Stimulated activated naive B cell treated with anti-CD40 and anti-IgM and Interleukin-4, amounts not matched to agents 10 μg/mL and 1 μg/mL and 100 μg/mL, for 72 hours (primary cell): ENCODE results near the gene PCSK5.
"Not testable (repeated sequence)": the region's sequence is repeated elsewhere in the genome, so short reads cannot be mapped to it uniquely, and the experiment has no call there.

Experiments
- ATAC-seq, 2 donors: fragments of 150-1000 bp; cut with Tn5 transposase; replicated peaks; 2 replicates each; pipeline ENCODE4 v1.10.0; 2021; ENCODE audit warnings: moderate library complexity in 1 of 2
- DNase-seq: peaks from one replicate; pipeline ENCODE4 v3.0.0; 2021
- H3K27ac Mint-ChIP-seq: one replicate; pipeline ENCODE4 v1.8.0; 2022; ENCODE audit warnings: mild to moderate bottlenecking, mixed read lengths
- H3K27me3 Mint-ChIP-seq, 2 donors: one replicate each; pipeline ENCODE4 v1.8.0; 2022; ENCODE audit warnings: mixed read lengths in 2 of 2
- H3K36me3 Mint-ChIP-seq, 2 donors: one replicate each; pipeline ENCODE4 v1.8.0; 2022; ENCODE audit warnings: mixed read lengths in 2 of 2, mild to moderate bottlenecking in 1 of 2
- H3K4me1 Mint-ChIP-seq, 2 donors: one replicate each; pipeline ENCODE4 v1.8.0; 2022; ENCODE audit warnings: mixed read lengths in 2 of 2, mild to moderate bottlenecking in 1 of 2
- H3K4me3 Mint-ChIP-seq, 2 donors: one replicate each; pipeline ENCODE4 v1.8.0; 2022; ENCODE audit warnings: mild to moderate bottlenecking in 2 of 2, mixed read lengths in 2 of 2, moderate library complexity in 1 of 2
- H3K9me3 Mint-ChIP-seq, 2 donors: one replicate each; pipeline ENCODE4 v1.8.0; 2022; ENCODE audit warnings: mixed read lengths in 2 of 2, mild to moderate bottlenecking in 1 of 2

Gene PCSK5

DNA sequence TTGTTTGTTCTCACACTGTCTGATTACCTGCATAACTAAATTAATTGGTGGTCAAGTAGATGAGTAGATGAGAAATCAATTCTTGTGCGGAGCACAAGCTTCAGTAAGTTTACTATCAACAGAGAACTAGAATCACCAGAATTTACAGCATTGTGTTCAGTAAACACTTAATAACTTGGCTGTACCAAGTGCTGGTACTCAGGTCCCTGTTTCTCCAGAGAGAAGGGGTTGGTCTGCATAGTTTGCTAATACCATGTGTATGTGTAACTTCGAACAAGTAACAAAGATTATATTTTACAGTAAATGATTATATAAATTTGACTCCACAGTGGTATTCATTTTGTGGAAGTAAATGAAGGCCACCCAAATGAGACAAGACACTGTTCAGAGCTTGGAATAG lies 146.3 kb downstream of the PCSK5 start:
- Mint-ChIP-seq H3K4me3 (no peak overlapping the region), H3K36me3 (no peaks in the 10 kb centered on the region), H3K27ac (no peak overlapping the region), H3K9me3 (peaks cover 0 to 8% of the 10 kb centered on the region in 2 donors), H3K4me1 (no peaks in the 10 kb centered on the region), H3K27me3 (peaks cover 0 to 5% of the 10 kb centered on the region in 2 donors)
- ATAC-seq = no peak
- no peak for DNase-seq

DNA sequence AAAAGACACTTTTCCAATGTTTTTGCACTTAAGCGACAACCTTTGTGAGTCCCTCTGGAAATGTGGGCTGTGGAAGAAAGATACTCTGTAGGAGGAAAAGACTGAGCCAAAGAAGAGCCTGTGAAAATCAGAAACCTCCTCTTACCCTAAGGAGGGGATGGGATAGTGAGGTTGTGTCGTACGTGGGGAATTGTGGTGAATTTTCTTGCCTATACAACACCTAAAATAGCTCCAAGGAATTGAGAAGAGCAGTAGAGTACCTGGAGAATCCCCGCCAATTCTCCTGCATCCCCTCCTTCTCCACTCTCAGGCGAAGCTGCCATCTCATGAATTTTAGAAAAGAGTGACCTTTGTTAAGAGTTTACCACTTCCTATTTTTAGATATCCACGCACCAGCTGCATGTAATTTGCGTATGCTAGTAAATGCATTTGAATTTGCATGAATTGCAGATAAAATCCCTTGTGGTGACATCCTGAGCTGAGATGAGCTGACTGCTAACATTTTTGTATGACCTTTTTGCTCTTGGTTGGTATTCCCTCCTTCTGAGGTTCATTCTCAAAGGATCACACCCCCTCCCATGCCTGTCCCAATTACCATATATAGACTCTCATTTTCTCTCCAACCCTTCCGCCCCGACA lies 147.2 kb downstream of the PCSK5 start:
- H3K4me1 Mint-ChIP-seq = no peaks in the 10 kb centered on the region
- no peaks in the 10 kb centered on the region for H3K36me3 Mint-ChIP-seq
- H3K9me3 Mint-ChIP-seq = peaks cover 0 to 8% of the 10 kb centered on the region in 2 donors
- no peak overlapping the region for H3K4me3 Mint-ChIP-seq
- DNase-seq = no peak
- no peak overlapping the region for H3K27ac Mint-ChIP-seq
- ATAC-seq = no peak
- H3K27me3 Mint-ChIP-seq = peaks cover 0 to 5% of the 10 kb centered on the region in 2 donors

DNA sequence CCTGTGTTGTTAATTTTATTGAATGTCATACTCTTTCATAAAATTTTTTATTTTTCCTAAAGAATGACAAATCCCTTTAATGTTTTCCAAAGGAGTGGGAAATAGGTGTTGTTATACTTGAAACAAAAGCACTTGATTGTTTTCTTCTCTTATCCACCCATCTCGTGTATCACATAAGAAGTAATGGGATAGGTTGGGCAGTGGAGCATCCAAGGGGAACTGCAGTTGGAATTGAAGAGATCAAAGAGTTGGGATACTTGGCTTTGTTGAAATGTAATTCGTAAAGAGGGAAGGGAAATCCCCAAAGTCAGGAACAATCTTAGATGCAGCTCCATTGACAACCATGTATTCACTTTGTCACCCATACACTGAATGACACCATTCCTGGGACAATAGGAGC lies 148.0 kb downstream of the PCSK5 start:
- no peaks in the 10 kb centered on the region for H3K36me3 Mint-ChIP-seq
- H3K4me3 Mint-ChIP-seq = no peak overlapping the region
- H3K27me3 Mint-ChIP-seq = peaks cover 0 to 5% of the 10 kb centered on the region in 2 donors
- DNase-seq (no peak), ATAC-seq (no peak)
- H3K27ac Mint-ChIP-seq = no peak overlapping the region
- peaks cover 0 to 8% of the 10 kb centered on the region in 2 donors for H3K9me3 Mint-ChIP-seq
- H3K4me1 Mint-ChIP-seq = no peaks in the 10 kb centered on the region

DNA sequence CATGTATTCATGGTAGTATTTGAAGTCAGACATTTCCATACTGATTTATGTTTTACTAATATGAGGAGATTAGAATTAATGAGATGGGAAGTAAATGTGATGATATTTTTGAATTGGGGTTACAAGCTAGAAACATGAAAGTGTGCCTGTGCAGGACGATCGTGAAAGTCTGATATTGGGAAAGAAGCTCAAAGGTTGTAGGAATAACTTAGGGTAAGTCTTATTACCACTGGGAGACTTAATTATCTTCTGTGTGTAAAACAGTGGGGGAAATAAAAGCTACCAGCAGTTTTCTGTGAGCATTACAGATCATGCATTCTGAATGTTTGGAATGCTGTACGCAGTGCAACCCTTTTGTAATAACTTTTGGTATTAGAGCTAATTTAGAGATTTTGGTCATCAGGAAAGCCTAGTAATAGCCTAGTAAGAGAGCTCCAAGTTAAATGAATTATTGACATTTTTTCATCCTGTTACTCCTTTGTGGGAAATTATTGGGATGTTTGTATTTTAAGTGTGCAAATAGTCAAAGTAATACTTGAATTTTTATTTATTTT lies 153.9 kb downstream of the PCSK5 start:
- H3K4me3 Mint-ChIP-seq = no peak overlapping the region
- no peaks in the 10 kb centered on the region for H3K36me3 Mint-ChIP-seq
- H3K27me3 Mint-ChIP-seq = no peaks in the 10 kb centered on the region
- H3K9me3 Mint-ChIP-seq = peaks cover 0 to 1% of the 10 kb centered on the region in 2 donors
- DNase-seq (no peak), ATAC-seq (no peak)
- no peaks in the 10 kb centered on the region for H3K4me1 Mint-ChIP-seq
- no peak overlapping the region for H3K27ac Mint-ChIP-seq

DNA sequence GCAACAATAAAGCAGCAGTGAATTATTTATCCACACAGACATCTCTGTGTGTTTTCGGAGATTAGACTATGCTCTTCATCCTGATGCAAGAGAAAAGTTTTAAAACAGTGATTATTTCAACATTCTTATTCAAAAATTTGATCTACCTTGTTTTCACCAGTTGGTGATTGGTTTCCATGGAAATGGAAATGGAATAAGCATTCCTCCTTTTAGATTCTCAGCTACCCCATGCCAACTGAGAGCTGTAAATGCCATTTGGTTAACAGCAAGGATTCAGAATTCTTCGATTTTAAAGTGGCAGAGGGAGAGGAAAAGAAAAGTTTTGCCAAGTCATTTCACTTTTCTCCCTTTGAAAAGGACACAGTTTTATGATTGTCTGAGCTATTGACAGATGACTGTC lies 154.7 kb downstream of the PCSK5 start:
- H3K27ac Mint-ChIP-seq = no peak overlapping the region
- H3K4me1 Mint-ChIP-seq = no peaks in the 10 kb centered on the region
- peaks cover 0 to 1% of the 10 kb centered on the region in 2 donors for H3K9me3 Mint-ChIP-seq
- no peaks in the 10 kb centered on the region for H3K36me3 Mint-ChIP-seq
- no peak overlapping the region for H3K4me3 Mint-ChIP-seq
- no peak for ATAC-seq
- no peaks in the 10 kb centered on the region for H3K27me3 Mint-ChIP-seq
- DNase-seq = no peak

DNA sequence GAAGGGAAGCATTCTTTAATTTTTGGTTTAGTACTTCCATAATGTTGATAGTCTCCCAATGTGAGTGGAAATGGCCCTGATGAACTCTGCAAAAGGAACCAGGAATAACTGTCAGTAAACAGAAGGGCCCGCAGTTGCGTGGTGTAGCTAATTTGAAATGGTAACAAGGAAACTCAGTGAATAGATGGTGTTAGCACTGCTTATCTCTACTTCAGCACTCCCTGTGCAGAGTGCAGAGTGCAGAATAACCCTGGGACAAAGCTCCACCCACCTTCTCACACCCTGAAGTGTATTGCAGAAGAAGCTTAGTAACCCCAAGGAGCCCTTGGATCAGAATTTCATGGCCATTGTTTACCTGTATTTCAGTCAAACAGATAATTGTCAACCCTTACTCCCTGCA lies 158.9 kb downstream of the PCSK5 start:
- H3K27me3 Mint-ChIP-seq = no peaks in the 10 kb centered on the region
- H3K36me3 Mint-ChIP-seq = no peaks in the 10 kb centered on the region
- no peak overlapping the region for H3K27ac Mint-ChIP-seq
- DNase-seq (no peak), ATAC-seq (no peak)
- H3K4me1 Mint-ChIP-seq = no peaks in the 10 kb centered on the region
- peaks cover 6 to 7% of the 10 kb centered on the region in 2 donors for H3K9me3 Mint-ChIP-seq
- no peak overlapping the region for H3K4me3 Mint-ChIP-seq

DNA sequence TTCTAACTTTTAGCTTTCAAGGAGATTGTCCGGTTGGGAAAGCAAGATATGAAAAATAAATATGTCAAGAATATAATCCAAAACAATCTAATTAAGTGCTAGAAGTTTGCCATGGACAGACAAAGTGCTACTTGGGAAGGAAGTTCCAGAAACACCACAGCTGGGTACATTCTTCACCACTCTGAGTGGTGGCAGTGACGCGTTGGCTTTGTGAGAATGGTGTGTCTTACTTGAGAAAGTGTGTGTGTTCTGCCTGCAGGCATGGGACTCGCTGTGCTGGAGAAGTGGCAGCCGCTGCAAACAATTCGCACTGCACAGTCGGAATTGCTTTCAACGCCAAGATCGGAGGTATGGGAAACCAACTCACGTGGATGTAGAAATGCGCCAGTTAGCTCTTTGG lies 177.2 kb downstream of the PCSK5 start:
- Mint-ChIP-seq H3K4me1 (no peaks in the 10 kb centered on the region), H3K9me3 (peaks cover 4% of the 10 kb centered on the region in 2 donors), H3K27ac (no peak overlapping the region), H3K36me3 (peaks cover 0 to 4% of the 10 kb centered on the region in 2 donors), H3K4me3 (no peak overlapping the region), H3K27me3 (peaks cover 4 to 5% of the 10 kb centered on the region in 2 donors)
- ATAC-seq = no peak
- no peak for DNase-seq

DNA sequence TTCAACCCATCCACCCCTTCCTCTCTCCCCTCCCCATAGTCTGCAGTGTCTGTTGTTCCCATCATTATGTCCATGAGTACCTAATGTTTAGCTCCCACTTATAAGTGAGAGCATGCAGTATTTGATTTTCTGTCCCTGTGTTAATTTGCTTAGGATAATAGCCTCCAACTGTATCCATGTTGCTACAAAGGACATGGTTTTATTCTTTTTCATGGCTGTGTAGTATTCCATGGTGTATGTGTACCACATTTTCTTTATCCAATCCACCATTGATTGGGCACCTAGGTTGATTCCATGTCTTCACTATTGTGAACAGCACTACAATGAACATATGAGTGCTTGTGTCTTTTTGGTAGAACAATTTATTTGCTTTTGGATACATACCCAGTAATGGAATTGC lies 187.1 kb downstream of the PCSK5 start:
- no peaks in the 10 kb centered on the region for H3K36me3 Mint-ChIP-seq
- H3K27ac Mint-ChIP-seq = no peak overlapping the region
- peaks cover 0 to 8% of the 10 kb centered on the region in 2 donors for H3K27me3 Mint-ChIP-seq
- H3K4me1 Mint-ChIP-seq = no peaks in the 10 kb centered on the region
- peaks cover 9 to 12% of the 10 kb centered on the region in 2 donors for H3K9me3 Mint-ChIP-seq
- no peak overlapping the region for H3K4me3 Mint-ChIP-seq
- no peak for ATAC-seq
- no peak for DNase-seq

DNA sequence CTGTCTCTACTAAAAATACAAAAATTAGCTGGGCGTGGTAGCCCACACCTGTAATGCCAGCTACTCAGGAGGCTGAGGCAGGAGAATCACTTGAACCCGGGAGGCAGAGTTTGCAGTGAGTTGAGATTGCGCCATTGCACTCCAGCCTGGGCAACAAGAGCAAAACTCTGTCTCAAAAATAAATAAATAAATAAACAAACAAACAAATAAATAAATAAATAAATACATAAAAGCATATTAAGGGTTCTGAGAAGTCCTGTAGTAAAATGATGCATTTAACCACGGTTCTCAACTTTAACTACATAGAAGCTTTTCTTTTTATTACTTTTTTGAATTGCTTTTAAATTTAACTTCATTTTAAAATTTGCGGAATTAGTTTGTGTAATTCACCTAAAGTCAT lies 190.8 kb downstream of the PCSK5 start:
- H3K4me1 Mint-ChIP-seq, DNase-seq, H3K27ac Mint-ChIP-seq, H3K4me3 Mint-ChIP-seq, H3K36me3 Mint-ChIP-seq, ATAC-seq, H3K27me3 Mint-ChIP-seq: not testable (repeated sequence)
- peaks cover 9 to 12% of the 10 kb centered on the region in 2 donors for H3K9me3 Mint-ChIP-seq

DNA sequence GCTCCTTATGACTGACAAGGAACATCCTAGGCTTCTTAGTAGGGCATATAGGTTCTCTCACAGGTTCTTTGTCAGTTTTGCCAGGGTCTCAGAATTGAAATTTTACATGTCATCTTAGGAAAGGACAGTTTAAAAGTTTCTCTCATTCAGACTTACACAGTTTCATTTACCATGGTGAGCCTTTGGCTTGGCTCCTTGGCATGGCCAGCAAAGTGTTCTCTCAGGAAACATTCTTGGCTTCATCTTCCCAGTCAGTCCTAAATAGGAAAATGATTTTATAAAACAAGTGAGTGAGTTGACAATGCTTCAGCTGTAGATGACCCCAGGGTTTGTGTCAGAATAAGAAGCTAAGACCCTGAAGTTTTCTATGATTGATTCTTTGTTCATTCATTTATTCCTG lies 191.6 kb downstream of the PCSK5 start:
- DNase-seq (no peak), ATAC-seq (no peak)
- Mint-ChIP-seq H3K27ac (no peak overlapping the region), H3K9me3 (peaks cover 9 to 12% of the 10 kb centered on the region in 2 donors), H3K27me3 (peaks cover 0 to 5% of the 10 kb centered on the region in 2 donors), H3K4me1 (no peaks in the 10 kb centered on the region), H3K4me3 (no peak overlapping the region), H3K36me3 (no peaks in the 10 kb centered on the region)

DNA sequence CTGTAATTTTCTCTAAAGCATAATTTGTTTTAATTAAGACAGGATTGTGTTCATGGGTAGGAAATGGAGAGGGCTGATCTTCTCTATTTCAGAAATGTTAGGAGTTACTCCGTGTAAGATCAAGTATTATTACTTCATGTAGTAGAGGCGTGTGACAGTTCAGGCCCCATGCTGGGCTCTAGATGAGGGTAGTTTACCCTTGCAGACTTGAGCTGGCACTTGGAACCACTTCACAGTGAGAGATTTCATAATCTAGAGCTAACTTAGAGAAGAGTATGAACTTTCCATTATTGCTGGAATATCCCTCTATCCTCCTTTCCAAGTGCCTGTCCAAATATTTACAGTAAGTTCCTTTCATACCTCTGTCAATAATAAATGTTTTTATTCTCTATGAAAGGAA lies 195.1 kb downstream of the PCSK5 start:
- Mint-ChIP-seq H3K27me3 (peaks cover 0 to 5% of the 10 kb centered on the region in 2 donors), H3K27ac (no peak overlapping the region)

DNA sequence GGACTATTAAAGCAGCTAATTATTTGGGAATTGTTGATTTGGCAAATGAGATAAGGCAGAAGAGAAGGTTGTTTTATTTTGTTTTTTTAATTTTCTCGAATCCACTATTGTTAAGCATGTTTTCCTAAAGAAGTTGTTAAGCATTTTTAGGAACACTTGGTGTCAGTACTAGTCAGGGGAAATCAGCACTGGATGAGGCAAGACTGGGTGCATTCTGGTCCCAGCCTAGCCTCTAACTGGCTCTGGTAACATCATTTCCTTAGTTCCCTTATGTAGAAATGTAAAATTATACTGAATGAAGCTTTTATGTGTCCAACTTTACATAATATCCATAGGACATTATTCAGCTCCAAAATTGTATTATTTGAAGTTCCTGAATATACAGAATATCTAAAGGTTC lies 196.1 kb downstream of the PCSK5 start:
- Mint-ChIP-seq H3K4me3 (no peak overlapping the region), H3K27me3 (peaks cover 0 to 4% of the 10 kb centered on the region in 2 donors), H3K4me1 (no peaks in the 10 kb centered on the region), H3K27ac (no peak overlapping the region), H3K36me3 (no peaks in the 10 kb centered on the region), H3K9me3 (peaks cover 2 to 4% of the 10 kb centered on the region in 2 donors)
- DNase-seq = no peak
- no peak for ATAC-seq

More for the DNA sequence above, 195.1 kb downstream of the PCSK5 start:
- Mint-ChIP-seq H3K36me3 (no peaks in the 10 kb centered on the region), H3K4me1 (no peaks in the 10 kb centered on the region), H3K9me3 (peaks cover 2 to 4% of the 10 kb centered on the region in 2 donors), H3K4me3 (no peak overlapping the region)
- no peak for DNase-seq
- no peak for ATAC-seq

DNA sequence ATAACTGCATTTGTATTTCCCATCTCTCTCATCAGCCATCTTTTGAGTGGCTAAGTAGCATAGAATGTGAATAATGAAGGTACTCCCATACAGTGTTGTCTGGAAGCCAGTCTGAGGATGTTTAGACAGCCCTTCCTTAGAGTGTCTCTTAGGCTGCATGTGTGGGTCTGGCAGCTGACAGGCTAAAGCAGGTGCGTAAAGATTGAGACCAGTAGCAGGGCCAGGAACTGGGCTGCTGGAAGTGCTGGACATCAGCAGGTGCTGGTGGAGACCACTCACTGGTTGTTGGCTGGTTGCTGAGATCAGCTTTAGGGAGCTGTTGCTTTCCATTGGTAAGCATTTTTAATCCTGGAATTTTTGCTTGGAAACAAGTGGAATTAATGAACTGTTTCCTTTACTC lies 197.5 kb downstream of the PCSK5 start:
- Mint-ChIP-seq H3K9me3 (peaks cover 0 to 2% of the 10 kb centered on the region in 2 donors), H3K27me3 (no peaks in the 10 kb centered on the region), H3K27ac (no peak overlapping the region), H3K4me3 (no peak overlapping the region), H3K36me3 (no peaks in the 10 kb centered on the region), H3K4me1 (no peaks in the 10 kb centered on the region)
- DNase-seq (no peak), ATAC-seq (no peak)

DNA sequence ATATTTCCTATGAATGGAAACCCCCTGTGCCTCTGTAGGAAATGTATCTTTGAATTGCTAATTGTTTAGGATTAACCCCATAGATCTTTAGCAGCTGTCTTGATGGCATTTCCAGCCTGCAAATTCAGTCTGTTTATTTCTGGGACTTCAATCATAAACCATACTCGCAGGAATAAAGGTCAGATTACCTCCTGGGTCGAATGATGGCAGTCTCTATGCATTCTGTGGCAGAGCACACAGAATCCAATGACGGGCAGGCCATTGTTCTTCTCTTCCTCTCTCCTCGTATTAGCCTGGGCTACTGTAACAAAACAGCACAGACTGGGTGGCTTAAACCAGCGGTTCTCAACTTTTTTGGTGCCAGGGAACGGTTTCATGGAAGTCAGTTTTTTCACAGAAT lies 199.9 kb downstream of the PCSK5 start:
- ATAC-seq (no peak), DNase-seq (no peak)
- Mint-ChIP-seq H3K4me1 (no peaks in the 10 kb centered on the region), H3K36me3 (no peaks in the 10 kb centered on the region), H3K27ac (no peak overlapping the region), H3K27me3 (no peaks in the 10 kb centered on the region), H3K9me3 (peaks cover 0 to 2% of the 10 kb centered on the region in 2 donors), H3K4me3 (no peak overlapping the region)

DNA sequence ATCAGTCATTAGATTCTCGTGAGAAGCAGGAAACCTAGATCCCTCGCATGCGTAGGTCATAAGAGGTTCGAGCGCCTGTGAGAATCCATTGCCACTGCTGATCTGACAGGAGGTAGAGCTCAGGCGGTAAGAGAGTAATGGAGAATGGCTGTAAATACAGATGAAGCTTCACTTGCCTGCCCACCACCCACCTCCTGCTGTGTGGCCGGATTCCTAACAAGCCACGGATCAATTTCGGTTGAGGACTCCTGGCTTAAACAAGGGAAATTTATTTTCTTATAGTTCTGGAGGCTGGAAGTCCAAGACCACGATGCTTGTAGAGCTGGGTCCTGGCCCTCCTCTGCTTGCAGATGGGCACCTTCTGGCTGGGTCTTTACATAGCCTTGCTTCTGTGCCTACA lies 200.4 kb downstream of the PCSK5 start:
- H3K4me1 Mint-ChIP-seq = no peaks in the 10 kb centered on the region
- no peak for ATAC-seq
- H3K4me3 Mint-ChIP-seq = no peak overlapping the region
- H3K27me3 Mint-ChIP-seq = no peaks in the 10 kb centered on the region
- H3K36me3 Mint-ChIP-seq = no peaks in the 10 kb centered on the region
- peaks cover 0 to 2% of the 10 kb centered on the region in 2 donors for H3K9me3 Mint-ChIP-seq
- no peak overlapping the region for H3K27ac Mint-ChIP-seq
- DNase-seq = no peak
